Measurements from ENCODE around the gene RBX1. TPM values are rescaled to one million over a fixed set of nuclear protein-coding genes. Genes with fewer than 3 reads are reported as not detected.
A peak's percentile ranks its signal among the peaks of the same experiment; 100 is the strongest.

The RBX1 gene
- total and polyA plus RNA-seq, 2 of the 4 experiments (the other 2 are of a cell fraction) = 72.4 to 84.5 TPM

- ATAC-seq (ENCODE audit: low read depth) (no peak), DNase-seq (no peak)
- no peak overlapping the region for H3K4ac ChIP-seq (ENCODE audit: low read depth, low read length)
- H4K8ac ChIP-seq (ENCODE audit: low read depth in 2 of 2, low read length in 2 of 2) = no peak overlapping the region
- dilution Hi-C loops (cut with HindIII; ENCODE audit: low sequenced_read_pairs, unreplicated experiment) = no loop called here
- no peak overlapping the region for H2BK15ac ChIP-seq (ENCODE audit: low read depth, low read length)
- H2BK5ac ChIP-seq (ENCODE audit: low read depth, low read length, poor library complexity, severe bottlenecking) = no peak overlapping the region
- no peak overlapping the region for H3K4me2 ChIP-seq (ENCODE audit: low read depth, low read length)
- TF ChIP-seq MXI1 (IDR thresholded peaks at IDR 0.05; ENCODE audit: borderline replicate concordance, low read depth, low read length) = no peak
- TF ChIP-seq RAD21 (IDR thresholded peaks at IDR 0.05; ENCODE audit: low read length) = no peak
- ChIA-PET POLR2A (ENCODE audit: unreplicated experiment) (no interaction called here), CTCF (interaction anchor here (0.6 kb wide), 1 partner anchor 26 kb away, joined by 3 read pairs; no protein-coding TSS in a partner anchor)
- H4K20me1 ChIP-seq (ENCODE audit: insufficient read depth, low read length) = no peaks in the 10 kb centered on the region
- H3K23ac ChIP-seq (ENCODE audit: low read depth, low read length) = no peak overlapping the region
- H2AK9ac ChIP-seq (replicated peaks; ENCODE audit: low read depth, low read length, poor library complexity) = no peak overlapping the region
- H4K91ac ChIP-seq (ENCODE audit: insufficient read depth, low read depth, low read length) = no peak overlapping the region
- no peaks in the 10 kb centered on the region for H3K9me1 ChIP-seq (ENCODE audit: insufficient read depth, low read length)
- H2AFZ ChIP-seq (replicated peaks; ENCODE audit: low read length, poor library complexity) = peak overlapping the region; percentile 23
- H3K4me3 ChIP-seq (ENCODE audit: insufficient read depth, low read depth, low read length) = no peak overlapping the region
- H3K79me1 ChIP-seq (ENCODE audit: low read depth in 1 of 2, low read length in 2 of 2) = no peaks in the 10 kb centered on the region
- in situ Hi-C loops (cut with MboI; ENCODE audit: low sequenced_read_pairs) = no loop called here
- WGBS, 2 experiments (ENCODE audit: extremely low coverage in 2 of 2, insufficient read length in 1 of 2) = 83% methylated on average over 16 of the region's 21 CpGs; no CpG with 5 or more reads in 1 of the 2 experiments
- H3K18ac ChIP-seq (ENCODE audit: low read depth, low read length) = no peak overlapping the region
- no peaks in the 10 kb centered on the region for H3K9me3 ChIP-seq (ENCODE audit: control insufficient read depth, insufficient read depth, low read length)
- H2BK20ac ChIP-seq (ENCODE audit: low read depth, low read length) = no peak overlapping the region
- H3K14ac ChIP-seq (replicated peaks; ENCODE audit: low read depth, low read length) = no peak overlapping the region
- no peaks in the 10 kb centered on the region for H3K27me3 ChIP-seq (ENCODE audit: control insufficient read depth, insufficient read depth, low read length)
- H2AK5ac ChIP-seq (ENCODE audit: low read depth, low read length) = no peak overlapping the region
- no peak overlapping the region for H3K56ac ChIP-seq (ENCODE audit: extremely low read depth, insufficient read depth, low read length)
- H2BK120ac ChIP-seq (ENCODE audit: low read depth, low read length) = no peak overlapping the region
- intact Hi-C loops (cut with micrococcal nuclease) = no loop called here
- no peak overlapping the region for H4K5ac ChIP-seq (ENCODE audit: low read depth, low read length)
- no peak overlapping the region for H3K9ac ChIP-seq (ENCODE audit: low read depth, low read length)
- BruUV-seq (replicated peaks) = no TSS peak
- no peaks in the 10 kb centered on the region for H3K4me1 ChIP-seq (ENCODE audit: control insufficient read depth, insufficient read depth, low read length)
- no peak overlapping the region for H3K27ac ChIP-seq (ENCODE audit: insufficient read depth, low read length)
- no peaks in the 10 kb centered on the region for H3K36me3 ChIP-seq (ENCODE audit: control insufficient read depth, insufficient read depth, low read length)
These were observed 31.6 kb downstream of the RBX1 start for GRCh38 chr22:40982482-40983385.

Measured in IMR-90 (cell line).